Kidney epithelial cell (primary cell): ENCODE data around the gene TBX1. TPM values are rescaled to one million over a fixed set of nuclear protein-coding genes. Genes with fewer than 3 reads are reported as not detected.

Source experiments
- DNase-seq: peaks from one replicate; pipeline ENCODE4 v3.0.0-alpha.2; 2010; ENCODE audit warnings: low read depth
- H3K27me3 ChIP-seq: 2 replicates; pipeline ENCODE4 v1.6.0; 2011; ENCODE audit warnings: low read length; ENCODE audit not compliant: control insufficient read depth, insufficient read depth
- H3K36me3 ChIP-seq: 2 replicates; pipeline ENCODE4 v1.5.1; 2011; ENCODE audit warnings: low read length; ENCODE audit not compliant: control insufficient read depth, insufficient read depth
- H3K4me3 ChIP-seq: 2 replicates; pipeline ENCODE4 v1.5.1; 2011; ENCODE audit warnings: low read depth, mild to moderate bottlenecking, control low read depth, low read length
- total RNA-seq: library from RNA; depleted of rRNA; stranded (reverse); fragments of >200 nt; gene quantifications from 2 replicates; pipeline ENCODE4 v1.2.3, GENCODE V29; 2015
- TF ChIP-seq, protein P1 (sequence below): IDR thresholded peaks from 2 replicates; pipeline ENCODE4 v1.5.1; 2011; ENCODE audit warnings: mild to moderate bottlenecking, moderate library complexity, low read length, control low read depth, inconsistent platforms; ENCODE audit not compliant: insufficient read depth, poor library complexity, severe bottlenecking

The TBX1 gene
- total RNA-seq, 1 donor from 2014 or later, result not detected

DNA sequence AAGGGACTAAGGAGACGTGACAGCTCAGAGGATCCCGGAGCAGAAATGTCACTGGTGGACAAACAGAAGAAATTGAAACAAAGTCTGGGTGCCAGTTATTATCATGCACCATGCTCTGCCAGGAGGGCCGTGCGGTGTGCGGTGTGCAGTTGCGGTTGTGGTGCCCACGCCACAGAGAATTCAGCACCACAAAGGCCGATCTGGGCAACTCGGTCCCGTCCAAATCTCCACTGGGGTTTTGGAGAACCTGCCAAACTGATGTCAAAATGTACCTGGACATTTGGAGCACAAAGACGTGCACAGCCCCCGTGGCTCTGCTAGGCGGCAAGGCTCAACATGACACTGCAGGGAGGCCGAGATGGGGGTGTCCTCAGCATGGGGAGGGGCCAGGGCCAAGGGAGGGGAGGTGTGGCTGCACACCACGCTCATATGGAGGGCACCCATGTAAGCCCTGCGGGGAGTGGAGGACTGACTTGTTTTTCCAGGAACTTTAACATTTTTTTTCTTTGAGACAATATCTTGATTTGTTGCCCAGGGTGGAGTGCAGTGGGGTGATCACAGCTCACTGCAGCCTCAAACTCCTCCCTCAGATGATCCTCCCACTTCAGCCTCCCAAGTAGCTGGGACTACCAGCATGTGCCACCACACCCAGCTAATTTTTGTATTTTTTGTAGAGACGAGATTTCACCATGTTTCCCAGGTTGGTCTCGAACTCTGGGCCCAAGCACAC lies 54.7 kb downstream of the TBX1 start:
- Histone ChIP-seq H3K4me3 (no peak overlapping the region), H3K36me3 (no peaks in the 10 kb centered on the region), H3K27me3 (no peaks in the 10 kb centered on the region)
- no peak for DNase-seq
- TF ChIP-seq, protein P1, sequence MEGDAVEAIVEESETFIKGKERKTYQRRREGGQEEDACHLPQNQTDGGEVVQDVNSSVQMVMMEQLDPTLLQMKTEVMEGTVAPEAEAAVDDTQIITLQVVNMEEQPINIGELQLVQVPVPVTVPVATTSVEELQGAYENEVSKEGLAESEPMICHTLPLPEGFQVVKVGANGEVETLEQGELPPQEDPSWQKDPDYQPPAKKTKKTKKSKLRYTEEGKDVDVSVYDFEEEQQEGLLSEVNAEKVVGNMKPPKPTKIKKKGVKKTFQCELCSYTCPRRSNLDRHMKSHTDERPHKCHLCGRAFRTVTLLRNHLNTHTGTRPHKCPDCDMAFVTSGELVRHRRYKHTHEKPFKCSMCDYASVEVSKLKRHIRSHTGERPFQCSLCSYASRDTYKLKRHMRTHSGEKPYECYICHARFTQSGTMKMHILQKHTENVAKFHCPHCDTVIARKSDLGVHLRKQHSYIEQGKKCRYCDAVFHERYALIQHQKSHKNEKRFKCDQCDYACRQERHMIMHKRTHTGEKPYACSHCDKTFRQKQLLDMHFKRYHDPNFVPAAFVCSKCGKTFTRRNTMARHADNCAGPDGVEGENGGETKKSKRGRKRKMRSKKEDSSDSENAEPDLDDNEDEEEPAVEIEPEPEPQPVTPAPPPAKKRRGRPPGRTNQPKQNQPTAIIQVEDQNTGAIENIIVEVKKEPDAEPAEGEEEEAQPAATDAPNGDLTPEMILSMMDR, result no peak

DNA sequence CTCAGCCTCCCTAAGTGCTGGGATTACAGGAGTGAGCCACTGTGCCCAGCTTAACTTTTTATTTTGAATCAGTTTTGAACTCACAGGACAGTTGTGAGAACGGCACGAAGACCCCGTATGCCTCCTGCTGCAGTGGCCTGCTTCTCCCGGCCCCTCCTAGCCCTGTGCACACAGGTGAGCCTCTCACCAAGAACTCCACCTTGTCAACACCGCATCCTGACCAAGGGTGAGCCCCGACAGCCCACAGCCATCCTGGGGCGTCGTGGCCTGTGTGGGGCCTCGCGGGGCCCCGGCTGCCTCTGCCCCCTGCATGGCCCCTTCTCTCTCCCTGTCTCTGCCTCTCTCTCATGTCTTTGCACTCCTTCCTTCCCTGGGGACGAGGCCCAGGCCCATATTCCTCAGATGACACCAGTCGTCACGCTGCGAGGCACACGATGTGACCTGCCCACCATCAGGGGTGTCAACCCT lies 55.3 kb downstream of the TBX1 start:
- DNase-seq, result no peak

DNA sequence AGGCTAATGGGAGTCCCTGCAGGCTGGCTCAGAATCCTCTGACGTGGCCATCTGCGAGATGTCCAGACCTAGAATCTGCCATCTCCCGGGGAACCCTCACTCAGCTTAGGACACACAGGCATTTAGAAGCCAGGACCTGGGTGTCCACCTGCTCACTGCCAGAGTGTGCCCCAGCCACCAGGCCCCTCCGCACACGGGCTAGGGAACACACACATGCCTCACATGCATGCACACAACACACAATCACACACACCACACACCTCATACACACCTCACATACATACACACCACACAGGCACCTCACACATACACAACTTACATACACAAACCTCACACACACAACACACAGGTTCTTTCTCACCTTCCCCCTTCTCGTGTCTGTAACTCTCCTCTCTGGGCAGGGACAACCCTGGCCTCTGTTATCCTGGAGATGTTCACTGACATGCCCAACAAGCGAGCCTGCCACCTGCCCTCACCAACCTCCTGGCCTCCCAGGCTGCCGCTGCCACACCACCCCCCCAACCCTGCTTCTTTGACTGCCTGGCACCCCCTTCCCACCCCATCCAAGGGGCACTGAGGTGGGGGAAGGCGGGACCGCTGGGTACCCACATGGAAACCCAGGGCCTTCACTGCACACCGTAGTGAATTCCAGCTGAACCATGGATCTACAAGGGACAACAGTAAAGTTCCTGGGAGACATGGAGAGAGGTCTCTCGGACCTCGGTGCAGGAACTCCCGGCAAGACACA lies 56.0 kb downstream of the TBX1 start:
- no peak overlapping the region for H3K4me3 ChIP-seq
- TF ChIP-seq, protein P1, result no peak
- H3K27me3 ChIP-seq, result no peaks in the 10 kb centered on the region
- DNase-seq, result no peak
- H3K36me3 ChIP-seq, result no peaks in the 10 kb centered on the region

More for the DNA sequence above, 55.3 kb downstream of the TBX1 start:
- H3K27me3 ChIP-seq, result no peaks in the 10 kb centered on the region
- no peak overlapping the region for H3K4me3 ChIP-seq
- H3K36me3 ChIP-seq, result no peaks in the 10 kb centered on the region
- TF ChIP-seq, protein P1, result no peak

Other genes starting within 250 kb of the TBX1 start
- 1.6 and 1.7 TPM in 2 replicates for gene CLDN5, start 236.4 kb upstream of the TBX1 start, total RNA-seq
- gene SEPTIN5, start 46.3 kb upstream of the TBX1 start, total RNA-seq, result 6.5 and 10.1 TPM in 2 replicates
- 0.50 and 1.8 TPM in 2 replicates for gene GP1BB, start 37.2 kb upstream of the TBX1 start, total RNA-seq
- gene GNB1L, start 94.1 kb downstream of the TBX1 start, total RNA-seq, result 7.0 and 9.0 TPM in 2 replicates
- 10.9 and 12.6 TPM in 2 replicates for gene RTL10, start 94.1 kb downstream of the TBX1 start, total RNA-seq
- gene COMT, start 181.0 kb downstream of the TBX1 start, total RNA-seq, result 371 and 403 TPM in 2 replicates
- gene TXNRD2, start 181.0 kb downstream of the TBX1 start, total RNA-seq, result 30.0 and 50.4 TPM in 2 replicates